Suppressor macrophage treated with lipopolysaccharide for 4 hours (primary cell): Measurements from ENCODE around the gene CREB1.

Source experiments
- DNase-seq: peaks from one replicate; pipeline ENCODE4 v3.0.0-alpha.2; 2020

The CREB1 gene

DNA sequence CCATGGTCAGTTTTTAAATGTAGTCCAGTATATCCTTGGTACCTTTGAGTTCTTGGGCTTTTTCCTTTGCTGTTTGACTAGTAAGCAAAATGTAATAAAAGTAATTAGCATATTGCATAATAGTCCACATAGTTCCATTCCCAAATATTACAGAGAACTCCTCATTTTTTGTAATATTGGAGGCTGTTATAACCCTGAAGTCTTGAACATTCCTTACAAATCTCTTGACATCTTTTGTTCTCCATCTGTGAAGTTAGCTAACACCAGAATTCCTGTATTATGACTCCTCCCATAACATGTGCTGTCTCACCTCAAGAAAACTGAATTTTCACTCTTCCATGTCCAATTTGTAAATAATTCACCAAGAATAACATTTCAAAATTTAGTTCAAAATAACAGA is 17.1 kb downstream of the CREB1 start:
- no peak for DNase-seq

DNA sequence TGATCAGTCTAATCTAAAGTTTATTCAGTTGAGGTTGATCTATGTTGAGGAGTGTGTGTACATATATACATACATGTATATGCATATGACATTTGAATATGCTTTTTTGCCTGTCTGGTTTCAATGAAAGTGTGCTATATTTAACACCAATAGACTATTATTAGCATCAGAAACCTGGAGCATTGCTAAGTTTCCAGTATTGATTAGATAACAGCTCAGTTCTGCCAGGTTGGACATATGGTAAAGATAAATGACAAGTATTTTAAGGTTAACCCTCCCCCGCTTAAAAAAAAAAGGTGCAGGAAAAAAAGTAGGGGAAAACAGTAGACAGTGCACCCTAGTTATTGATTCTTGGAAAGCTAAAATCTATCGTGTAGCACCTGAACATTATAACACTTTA is 19.4 kb downstream of the CREB1 start:
- DNase-seq = no peak

DNA sequence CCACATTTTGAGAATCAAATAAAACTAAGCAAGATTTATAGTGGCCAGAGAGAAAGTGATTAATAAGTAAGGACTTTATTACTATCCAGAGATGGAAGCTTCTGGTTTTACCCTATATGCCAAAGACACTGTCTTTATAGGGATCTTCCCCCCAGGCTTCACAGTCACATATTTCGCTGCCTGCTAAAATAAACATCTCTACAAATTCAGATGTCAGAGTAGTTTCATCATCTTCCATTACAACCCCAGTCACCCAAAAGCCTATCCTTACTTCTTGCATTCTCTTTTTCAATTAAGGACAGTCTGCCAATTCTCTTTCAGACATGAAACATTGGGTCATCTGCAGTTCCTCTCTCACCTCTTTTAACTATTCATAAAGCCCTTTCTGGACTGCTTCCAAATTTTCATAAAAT is 28.3 kb downstream of the CREB1 start:
- DNase-seq = no peak

DNA sequence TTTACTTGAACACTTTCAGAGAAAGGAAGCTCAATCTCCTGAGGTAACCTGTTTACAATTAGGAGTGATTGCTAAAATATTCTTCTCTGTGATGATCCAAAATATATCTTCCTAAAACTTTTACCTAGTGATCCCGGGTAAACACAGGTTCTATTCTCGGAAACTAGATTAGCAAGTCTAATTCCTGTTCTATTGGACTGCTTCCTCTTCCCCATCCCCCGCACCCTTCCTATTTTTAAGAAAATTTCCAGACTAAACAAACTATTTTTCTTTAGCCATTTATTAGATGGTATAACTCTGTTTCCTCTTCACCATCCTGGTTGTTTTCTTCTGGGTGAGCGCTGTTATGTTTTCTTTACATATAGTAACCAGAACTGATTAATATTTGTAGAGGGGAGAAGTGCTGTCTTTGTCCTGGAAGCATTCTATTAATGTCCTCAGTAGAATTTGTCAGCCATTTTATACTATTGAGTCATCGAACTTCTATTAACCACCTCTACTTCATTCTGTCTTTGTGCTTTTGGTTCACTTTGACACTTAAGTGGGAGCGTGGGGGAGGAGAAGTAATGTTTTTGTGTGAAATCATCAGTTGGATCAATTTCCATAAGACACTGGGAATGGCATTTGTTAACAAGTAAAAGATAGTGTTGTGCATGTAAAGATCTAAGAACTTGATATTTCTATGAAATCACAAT is 31.8 kb downstream of the CREB1 start:
- DNase-seq = no peak

DNA sequence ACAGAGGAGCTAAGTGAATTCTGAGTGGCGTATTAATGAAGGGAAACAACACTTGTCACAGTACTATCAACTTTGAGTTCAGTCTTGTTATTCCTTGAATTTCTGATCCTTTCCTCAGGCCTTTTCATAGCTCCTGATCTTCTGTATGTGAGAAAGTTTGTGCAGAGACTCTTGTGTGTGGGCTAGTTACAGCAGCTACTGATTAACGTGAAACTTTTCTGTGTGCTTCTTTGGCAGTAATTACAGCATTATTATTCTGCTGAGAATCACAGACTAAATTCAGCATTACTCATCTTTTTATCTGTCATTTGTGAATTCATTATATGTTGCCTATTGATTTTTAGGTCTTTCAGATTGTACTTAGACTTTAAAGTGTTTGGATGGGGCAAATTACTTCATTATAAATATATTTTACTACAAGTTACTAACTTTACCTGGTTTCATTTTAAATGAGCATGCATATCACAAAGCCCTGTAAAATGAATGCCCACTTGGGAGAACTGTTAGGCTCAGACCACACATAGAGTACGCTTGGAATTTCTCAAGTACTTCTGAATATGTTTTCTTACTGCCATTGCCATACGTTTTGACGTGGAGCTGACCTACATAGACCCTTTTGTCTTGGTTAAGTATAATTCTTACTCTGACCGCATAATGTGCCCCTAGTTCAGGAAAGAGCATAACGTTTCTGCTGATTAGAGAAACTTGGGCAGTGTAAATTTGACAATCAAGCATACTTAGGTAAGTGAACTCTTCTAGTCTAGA is 36.2 kb downstream of the CREB1 start:
- DNase-seq = no peak

DNA sequence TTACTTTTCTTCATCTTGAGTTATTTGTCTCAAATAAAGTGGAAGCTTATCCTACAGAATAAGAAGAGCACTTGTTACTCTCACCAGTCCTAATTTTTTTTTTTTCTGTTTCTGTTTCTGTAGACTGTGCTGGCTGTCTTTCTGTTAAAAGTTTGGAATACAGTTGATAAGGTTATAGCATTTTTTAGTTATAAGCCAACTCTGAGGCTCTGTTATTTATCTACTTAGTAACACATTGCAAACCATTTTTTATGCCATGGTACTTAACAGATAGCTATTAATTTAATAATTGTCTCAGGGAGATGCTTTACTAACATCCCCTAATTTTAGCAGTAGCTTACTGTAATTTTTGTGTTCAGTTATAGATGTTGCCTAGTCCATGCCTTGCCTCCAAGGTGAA is 37.9 kb downstream of the CREB1 start:
- DNase-seq = no peak

DNA sequence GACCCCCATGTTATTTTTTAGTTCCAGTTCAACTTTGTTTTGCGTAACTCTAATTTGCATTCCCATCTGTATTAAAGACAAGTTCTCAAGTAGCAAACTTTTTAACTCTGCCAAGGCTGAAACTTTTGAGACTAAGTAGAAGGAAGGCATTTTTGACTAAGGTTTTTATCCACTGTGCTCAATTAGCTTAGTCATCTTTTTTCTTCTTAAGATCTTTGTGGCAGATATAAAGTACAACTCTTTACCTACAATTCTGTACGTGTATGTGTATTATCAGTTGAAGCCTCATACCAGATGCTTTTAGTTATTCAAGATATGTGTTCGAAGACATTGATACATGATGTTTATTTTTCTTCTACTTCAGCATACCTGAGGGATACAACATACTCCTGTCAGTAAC is 41.6 kb downstream of the CREB1 start:
- no peak for DNase-seq

DNA sequence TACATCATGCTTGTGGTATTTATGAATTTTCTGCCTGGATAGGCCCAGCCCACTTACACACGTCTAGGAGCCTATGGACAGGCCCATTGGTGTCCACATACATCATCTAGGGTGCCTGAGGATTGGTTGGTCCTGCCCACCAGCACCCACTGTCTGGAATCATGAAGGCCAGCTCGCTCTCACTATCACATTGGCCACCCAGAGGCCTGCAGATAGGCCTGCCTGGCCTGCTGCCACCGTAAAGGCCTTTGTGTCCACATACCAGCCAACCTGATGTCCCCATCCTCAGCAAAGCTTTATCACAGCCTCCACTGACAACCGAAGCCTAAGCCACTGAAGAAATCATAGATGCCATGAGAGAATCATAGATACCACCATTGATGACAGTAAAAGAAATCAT is 55.2 kb downstream of the CREB1 start:
- DNase-seq = no peak

DNA sequence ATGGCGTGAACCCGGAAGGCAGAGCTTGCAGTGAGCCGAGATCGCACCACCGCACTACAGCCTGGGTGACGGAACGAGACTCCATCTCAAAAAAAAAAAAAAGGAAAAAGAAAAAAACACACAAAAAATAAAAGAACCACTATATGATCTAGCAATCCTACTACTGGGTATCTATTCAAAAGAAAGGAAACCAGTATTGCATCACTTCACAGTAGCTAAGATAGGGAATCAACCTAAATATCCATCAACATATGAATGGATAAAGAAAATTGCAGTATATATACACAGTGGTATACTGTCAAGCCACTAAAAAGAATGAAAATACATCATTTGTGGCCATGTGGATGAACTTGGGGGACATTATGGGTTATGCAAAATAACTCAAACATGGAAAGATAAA is 57.5 kb downstream of the CREB1 start:
- no peak for DNase-seq

DNA sequence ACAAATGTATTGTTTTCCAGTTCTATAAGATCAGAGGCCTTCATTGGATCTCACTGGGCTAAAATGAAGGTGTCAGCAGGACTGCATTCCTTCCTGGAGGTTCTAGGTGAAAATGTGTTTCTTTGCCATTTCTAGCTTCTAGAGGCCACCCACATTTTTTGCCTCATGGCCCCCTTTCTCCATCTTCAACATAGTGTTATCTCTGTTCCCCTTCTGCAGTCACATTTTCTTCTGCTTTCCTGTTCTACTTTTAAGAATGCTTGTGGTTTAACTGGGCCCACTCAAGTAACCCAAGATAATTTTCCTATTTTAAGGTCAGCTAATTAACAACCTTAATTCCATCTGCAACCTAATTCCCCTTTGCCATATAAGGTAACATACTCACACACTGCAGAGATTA is 59.4 kb downstream of the CREB1 start:
- DNase-seq = no peak

DNA sequence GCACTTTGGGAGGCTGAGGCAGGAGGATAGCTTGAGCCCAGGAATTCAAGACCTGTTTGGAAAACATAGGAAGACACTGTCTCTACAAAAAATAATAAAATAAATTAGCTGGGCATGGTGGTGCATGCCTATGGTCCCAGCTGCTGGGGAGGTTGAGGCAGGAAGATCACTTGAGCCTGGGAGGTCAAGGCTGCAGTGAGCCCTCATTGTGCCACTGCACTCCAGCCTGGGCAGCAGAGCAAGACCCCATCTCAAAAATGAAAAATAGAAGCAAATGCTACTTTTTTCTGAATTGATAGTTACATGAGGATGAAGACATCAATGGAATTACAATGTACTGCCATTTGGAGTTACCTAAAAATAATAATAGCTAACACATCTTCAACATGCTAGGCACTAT is 63.5 kb downstream of the CREB1 start:
- no peak for DNase-seq

DNA sequence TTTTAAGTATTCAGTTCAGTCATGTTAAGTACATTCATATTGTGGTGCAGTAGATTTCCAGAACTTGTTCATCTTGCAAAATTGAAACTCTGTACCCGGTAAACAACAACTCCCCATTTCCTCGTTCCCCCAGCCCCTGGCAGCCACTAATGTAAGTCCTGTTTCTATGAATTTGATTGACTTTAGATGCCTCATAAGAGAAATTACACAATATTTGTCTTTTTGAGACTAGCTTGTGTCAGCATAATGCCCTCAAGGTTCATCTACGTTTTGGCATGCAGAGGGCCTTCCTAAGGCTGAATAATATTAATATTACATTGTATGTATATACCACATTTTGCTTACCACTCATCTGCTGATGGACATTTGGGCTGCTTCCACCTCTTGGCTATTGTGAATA is 64.5 kb downstream of the CREB1 start:
- DNase-seq = peak; percentile 3

DNA sequence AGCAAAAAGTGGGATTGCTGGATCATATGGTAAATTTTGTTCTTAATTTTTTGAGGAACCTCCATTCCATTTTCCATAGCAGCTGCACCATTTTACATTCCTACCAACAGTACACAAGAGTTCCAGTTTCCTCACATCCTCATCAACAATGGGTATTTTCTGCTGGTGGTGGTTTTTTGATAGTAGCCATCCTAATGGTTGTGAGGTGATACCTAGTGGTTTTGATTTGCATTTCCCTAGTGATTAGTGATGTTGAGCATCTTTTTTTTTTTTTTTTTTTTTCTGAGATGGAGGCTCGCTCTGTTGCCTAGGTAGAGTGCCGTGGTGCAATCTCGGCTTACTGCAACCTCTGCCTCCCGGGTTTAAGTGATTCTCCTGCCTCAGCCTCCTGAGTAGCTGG is 65.0 kb downstream of the CREB1 start:
- no peak for DNase-seq

DNA sequence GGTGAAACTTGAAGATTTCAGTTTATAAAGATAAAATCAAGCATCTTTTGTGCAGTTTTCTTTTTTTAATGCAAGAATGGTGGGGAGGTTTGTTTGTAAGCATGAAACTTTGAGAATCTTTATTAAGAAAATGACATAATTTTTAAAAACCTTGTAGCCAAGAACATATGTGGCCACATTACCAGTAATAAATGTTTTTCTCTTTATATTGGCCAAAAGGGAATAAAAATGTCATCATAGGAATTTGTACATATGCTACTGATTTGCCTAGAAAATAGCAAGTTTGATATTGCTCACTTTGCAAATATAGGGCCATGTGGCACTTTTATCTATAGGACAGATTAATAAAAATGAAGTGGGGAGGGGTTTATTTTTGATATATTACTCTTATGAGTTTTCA is 69.9 kb downstream of the CREB1 start:
- DNase-seq = no peak

DNA sequence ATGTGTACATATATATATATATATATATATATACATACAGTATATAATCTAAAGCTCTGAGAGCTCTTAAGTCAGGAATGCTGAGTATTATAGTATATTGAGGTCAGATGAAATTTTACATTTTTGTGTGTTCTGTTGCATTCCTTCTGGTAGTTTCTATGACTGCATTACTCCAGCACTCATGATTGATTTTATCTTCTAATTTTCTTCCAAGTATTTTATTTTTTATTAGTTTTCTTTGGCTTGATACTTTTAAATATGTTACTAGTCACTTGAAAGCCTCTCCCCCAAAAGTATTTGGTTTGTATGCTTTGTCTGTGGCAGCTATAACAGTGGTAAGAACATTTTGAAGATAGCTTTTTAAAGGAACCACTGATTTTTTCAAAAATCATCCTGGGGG is 70.5 kb downstream of the CREB1 start:
- no peak for DNase-seq

DNA sequence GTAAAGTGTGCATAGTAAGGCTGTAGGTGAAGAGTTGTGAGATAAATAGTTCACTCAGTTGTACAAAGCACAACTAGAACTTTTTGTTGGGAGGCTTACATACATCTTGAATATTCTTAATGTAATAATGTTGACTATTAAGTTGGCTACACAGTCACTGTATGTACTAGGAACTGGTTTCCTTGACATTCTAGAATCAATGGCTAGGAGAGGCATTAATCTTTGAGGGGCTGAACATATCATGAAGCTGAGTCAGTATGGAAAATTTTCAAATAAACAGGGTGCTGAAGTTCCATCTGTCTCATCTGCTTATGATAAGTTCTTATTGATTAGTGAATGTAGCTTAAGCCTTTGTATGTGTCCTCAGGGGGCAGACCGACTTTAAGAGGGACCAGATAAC is 72.0 kb downstream of the CREB1 start:
- DNase-seq = no peak

DNA sequence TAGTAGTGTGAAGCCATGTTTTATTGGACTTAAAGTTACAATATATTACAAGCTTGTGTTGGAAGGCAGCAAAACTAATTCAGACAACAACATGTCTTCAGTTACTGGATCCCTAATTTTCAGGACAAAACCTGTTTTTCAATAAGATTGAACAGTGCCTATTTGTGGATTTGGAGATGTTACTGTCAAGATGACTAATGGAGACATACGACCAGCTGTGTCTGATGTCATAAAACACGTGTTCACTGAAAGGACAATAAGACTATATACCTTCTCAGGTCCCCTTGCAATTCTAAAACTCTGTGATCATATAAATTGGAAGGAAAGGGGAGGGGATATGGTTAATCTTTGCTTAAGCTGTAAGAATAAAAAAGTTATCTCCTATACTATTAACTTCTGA is 73.7 kb downstream of the CREB1 start:
- DNase-seq = no peak

DNA sequence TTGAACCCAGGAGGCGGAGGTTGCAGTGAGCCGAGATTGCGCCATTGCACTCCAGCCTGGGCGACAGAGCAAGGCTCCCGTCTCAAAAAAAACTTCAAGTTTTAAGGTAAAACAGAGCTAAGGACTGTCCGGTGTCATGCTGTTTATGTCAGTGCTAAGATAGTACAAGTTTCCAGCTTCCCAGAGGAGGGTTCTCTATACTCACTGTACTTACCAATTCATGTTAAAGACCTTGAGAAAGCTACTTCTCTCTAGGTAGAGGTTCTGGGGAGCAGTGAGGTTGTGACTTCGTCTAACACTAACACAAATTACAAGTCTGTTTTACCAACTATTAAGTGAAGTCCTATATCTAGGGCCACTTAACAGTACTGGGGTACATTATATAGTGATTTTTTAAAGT is 76.6 kb downstream of the CREB1 start:
- no peak for DNase-seq

DNA sequence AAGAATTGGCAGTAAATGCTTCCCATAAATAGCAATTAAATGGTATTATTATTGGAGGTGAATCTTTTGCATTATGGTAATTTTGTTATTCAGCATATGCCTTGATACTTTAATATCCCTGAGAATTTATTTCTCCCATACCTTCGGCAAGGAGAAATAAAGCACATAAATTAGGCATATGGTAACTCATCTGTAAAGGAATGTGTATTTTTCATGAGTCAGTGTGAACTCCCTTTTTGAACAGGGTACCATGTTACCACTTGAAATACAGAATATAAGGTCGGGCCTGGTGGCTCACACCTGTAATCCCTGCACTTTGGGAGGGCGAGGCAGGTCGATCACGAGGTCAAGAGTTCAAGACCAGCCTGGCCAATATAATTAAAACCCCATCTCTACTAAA is 77.1 kb downstream of the CREB1 start:
- DNase-seq = no peak

DNA sequence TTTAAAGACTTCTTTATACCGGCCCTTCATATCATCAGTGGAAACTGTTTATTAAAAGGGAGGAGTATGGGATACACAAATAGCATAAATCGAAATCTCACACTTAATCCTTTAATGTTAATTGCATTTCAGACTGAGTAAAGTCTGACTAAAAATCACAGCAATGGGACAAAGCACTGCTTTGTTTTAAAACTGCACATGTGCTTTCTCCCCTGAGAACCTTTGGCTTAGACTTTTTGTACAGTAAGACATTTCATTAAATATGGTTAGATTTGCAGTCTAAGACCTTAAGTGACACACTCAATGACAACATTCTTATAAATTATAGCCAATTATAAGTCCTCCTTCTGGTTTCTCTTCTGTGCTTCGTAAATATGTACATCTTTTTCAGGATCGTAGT is 83.0 kb downstream of the CREB1 start:
- DNase-seq = no peak

DNA sequence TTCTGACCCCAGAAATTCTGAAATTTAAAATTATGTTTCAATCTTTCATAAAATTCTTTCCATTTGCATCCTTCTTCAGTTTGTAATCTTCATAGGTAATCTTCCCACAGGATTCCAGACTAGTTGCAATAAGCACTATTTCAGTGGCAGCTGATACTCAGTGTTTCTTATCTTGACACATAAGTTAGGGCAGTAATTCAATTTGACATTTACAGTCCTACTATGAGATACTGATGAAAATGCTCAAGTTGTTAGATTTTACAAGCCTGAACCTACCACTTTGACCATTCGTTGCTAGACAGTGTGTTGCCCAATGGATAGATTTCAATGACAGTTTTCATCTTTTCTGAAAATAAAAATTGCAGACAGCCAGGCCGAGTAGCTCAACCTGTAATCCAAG is 85.1 kb downstream of the CREB1 start:
- DNase-seq = no peak

DNA sequence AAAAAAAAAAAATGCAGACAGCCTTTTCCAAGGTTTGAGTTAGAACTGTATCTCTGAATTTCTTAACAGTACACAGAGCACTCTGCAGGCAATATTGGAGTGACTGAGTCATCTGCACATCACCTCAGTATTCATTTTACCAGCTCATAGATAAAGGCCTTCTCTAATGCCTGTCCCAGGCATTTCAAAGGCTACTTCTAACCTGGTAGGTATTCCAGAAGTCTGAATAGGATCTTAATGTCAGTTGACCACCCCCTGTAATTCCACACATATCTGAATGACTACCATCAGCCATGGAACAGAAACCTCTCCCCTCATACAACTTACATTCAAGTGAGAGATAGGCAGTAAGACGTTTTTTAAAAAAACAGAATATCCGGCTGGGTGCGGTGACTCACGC is 86.4 kb downstream of the CREB1 start:
- DNase-seq = no peak

DNA sequence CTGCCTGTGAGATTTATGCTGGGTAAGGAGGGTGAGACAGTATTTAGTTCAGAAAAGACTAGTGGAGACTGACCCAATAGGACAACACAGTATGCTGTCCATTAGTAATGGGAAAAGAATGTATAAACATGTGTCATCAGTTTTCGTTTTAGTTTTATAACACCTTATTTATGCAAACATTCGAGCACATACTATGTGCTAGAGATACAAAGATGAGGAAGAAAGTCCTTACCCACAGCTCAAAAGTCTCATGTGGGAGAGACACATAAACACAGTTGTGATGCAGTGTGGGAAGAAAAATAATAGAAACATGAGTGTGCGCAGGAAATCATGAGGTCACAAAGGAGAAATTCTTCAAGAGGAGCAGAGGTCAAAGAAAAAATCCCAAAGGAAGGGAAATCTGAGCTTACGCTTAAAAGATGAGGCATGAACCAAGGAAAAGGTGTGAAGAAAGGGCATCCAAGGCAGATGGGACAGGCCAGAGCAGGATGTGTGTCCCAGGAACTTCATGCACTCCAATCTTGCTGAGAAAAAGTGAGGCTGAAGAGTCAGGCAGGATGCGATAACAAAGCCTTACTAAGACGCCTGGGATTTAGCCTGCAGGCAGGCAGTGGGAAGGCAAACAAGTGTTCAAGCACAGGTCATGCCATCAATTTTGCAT is 87.4 kb downstream of the CREB1 start:
- DNase-seq = no peak

DNA sequence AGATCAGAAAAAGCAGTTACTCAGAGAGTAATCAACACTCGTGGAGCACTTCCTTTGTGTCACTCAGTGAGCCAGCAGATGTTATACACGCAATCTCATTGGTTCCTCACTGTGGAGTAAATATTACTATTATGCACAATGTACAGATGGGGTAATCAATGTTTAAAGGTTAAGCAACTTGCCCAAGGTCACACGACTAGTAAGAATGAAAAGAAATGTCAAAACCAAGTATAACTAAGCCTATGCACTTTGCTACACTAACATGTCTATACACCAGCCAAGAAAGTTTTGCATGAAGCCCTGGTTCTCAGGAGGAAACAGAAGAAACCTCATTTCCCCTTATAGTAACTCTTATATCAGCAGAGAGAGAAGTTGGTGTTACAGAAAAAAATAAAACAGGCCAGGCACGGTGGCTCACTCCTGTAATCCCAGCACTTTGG is 90.0 kb downstream of the CREB1 start:
- peak; percentile 84 for DNase-seq
